Neutrophil (primary cell): Measurements from ENCODE around the gene ZNF407.

Source experiments
- H3K27ac ChIP-seq: fragments of 200-600 bp; sonication (generic); 2 replicates; pipeline ENCODE4 v1.5.1; 2016; ENCODE audit warnings: mild to moderate bottlenecking, moderate library complexity
- H3K27me3 ChIP-seq: fragments of 200-600 bp; sonication (generic); 2 replicates; pipeline ENCODE4 v1.6.0; 2016; ENCODE audit warnings: mild to moderate bottlenecking
- H3K36me3 ChIP-seq: fragments of 200-600 bp; sonication (generic); 2 replicates; pipeline ENCODE4 v1.5.1; 2017
- H3K4me1 ChIP-seq, 2 experiments: fragments of 200-600 bp in 1 of 2; sonication (generic) in 1 of 2; 1 replicate in 1 of 2; 2 replicates in 1 of 2; pipeline versions ENCODE4 v1.5.1 to v1.6.1; 2013 to 2016; ENCODE audit warnings: low read depth in 1 of 2, low read length in 1 of 2, mild to moderate bottlenecking in 1 of 2, moderate library complexity in 1 of 2; ENCODE audit not compliant: control insufficient read depth in 1 of 2, insufficient read depth in 1 of 2
- H3K4me3 ChIP-seq, 2 experiments: fragments of 200-600 bp in 1 of 2; sonication (generic) in 1 of 2; 1 replicate in 1 of 2; 2 replicates in 1 of 2; pipeline ENCODE4 v1.5.1; 2013 to 2016; ENCODE audit warnings: low read depth in 1 of 2, low read length in 1 of 2, mild to moderate bottlenecking in 1 of 2, moderate library complexity in 1 of 2
- H3K9me3 ChIP-seq: fragments of 200-600 bp; sonication (generic); 2 replicates; pipeline ENCODE4 v1.5.1; 2016
- CTCF ChIP-seq: fragments of 200-600 bp; sonication (generic); IDR thresholded peaks from 2 replicates; pipeline ENCODE4 v1.5.1; 2016; ENCODE audit warnings: antibody characterized with exemption

The ZNF407 gene

GRCh38 chr18:74878267-74878666 is 280.6 kb downstream of the ZNF407 start:
- H3K4me1 ChIP-seq = no peaks in the 10 kb centered on the region
- H3K27ac ChIP-seq = no peak overlapping the region
- H3K27me3 ChIP-seq = no peaks in the 10 kb centered on the region
- H3K9me3 ChIP-seq = no peaks in the 10 kb centered on the region
- TF ChIP-seq CTCF = no peak
- no peak overlapping the region for H3K4me3 ChIP-seq
- peaks cover 32% of the 10 kb centered on the region for H3K36me3 ChIP-seq

- H3K27me3 ChIP-seq = no peaks in the 10 kb centered on the region
- H3K36me3 ChIP-seq = peaks cover 37% of the 10 kb centered on the region
- H3K4me3 ChIP-seq = no peak overlapping the region
- H3K9me3 ChIP-seq = no peaks in the 10 kb centered on the region
- no peaks in the 10 kb centered on the region for H3K4me1 ChIP-seq
- no peak overlapping the region for H3K27ac ChIP-seq
- TF ChIP-seq CTCF = no peak
Observed at GRCh38 chr18:74880706-74881278, 283.1 kb downstream of the ZNF407 start.

- H3K4me3 ChIP-seq = no peak overlapping the region
- no peaks in the 10 kb centered on the region for H3K4me1 ChIP-seq
- H3K9me3 ChIP-seq = no peaks in the 10 kb centered on the region
- H3K27me3 ChIP-seq = no peaks in the 10 kb centered on the region
- TF ChIP-seq CTCF = no peak
- peaks cover 32% of the 10 kb centered on the region for H3K36me3 ChIP-seq
- no peak overlapping the region for H3K27ac ChIP-seq
Observed at GRCh38 chr18:74892066-74892627, 294.5 kb downstream of the ZNF407 start.

DNA sequence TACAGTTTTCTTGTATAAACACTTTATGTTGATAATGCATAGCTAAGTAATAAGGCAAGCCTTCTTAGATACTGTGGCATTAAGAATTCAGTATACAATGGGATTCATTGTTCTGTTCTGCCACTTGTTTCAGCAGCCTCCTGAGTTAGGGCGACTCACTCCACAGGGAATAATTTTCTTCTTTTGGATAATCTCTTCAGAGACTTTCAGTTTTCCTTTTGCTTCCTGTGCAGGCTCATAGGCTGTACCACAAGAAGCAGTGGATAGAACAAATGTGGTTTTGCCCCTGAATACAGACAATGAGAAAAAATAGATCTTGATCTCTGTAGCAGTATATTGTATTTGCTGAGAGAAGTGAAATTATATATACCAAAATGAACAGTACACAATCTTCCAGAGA is 298.0 kb downstream of the ZNF407 start:
- H3K27me3 ChIP-seq = no peaks in the 10 kb centered on the region
- no peak for TF ChIP-seq CTCF
- H3K36me3 ChIP-seq = peaks cover 11% of the 10 kb centered on the region
- no peak overlapping the region for H3K4me3 ChIP-seq
- H3K9me3 ChIP-seq = no peaks in the 10 kb centered on the region
- H3K4me1 ChIP-seq = peaks cover 3 to 6% of the 10 kb centered on the region in 2 experiments
- no peak overlapping the region for H3K27ac ChIP-seq

DNA sequence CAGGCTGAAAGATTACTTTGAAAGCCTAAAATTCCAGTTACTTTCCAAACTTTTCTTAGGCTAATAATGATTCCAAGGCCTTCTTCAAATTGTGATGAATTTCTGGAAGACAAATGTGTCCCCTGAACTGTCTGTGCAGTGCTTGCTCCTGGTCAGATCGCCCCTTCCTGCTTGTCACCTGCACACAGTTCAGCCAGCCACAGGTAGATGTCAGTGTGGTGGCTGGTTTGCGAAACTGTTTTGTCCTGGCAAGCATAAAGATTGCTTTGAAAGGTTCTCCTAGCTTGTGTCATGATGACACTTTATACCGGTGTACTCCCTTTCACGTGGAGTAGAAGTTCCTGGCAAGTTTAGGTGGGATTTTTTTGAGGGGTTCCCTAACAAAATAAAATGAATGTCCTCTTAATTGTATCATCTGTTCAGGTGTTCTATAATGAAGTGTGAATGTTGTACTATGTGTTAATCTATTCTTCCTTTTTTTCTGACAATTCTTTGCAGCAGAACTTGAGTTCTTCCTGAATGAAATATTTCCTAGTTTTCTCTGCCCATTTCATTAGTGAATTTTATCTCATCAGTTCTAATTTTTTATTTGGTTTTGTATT is 298.8 kb downstream of the ZNF407 start:
- TF ChIP-seq CTCF = no peak
- Histone ChIP-seq H3K4me1 (peaks cover 3 to 6% of the 10 kb centered on the region in 2 experiments), H3K9me3 (no peaks in the 10 kb centered on the region)

More for the DNA sequence above, 298.8 kb downstream of the ZNF407 start:
- H3K27ac ChIP-seq = no peak overlapping the region
- H3K27me3 ChIP-seq = no peaks in the 10 kb centered on the region
- no peak overlapping the region for H3K4me3 ChIP-seq
- peaks cover 4% of the 10 kb centered on the region for H3K36me3 ChIP-seq
